ENCODE measurements around the gene PHEX. TPM values are rescaled to one million over a fixed set of nuclear protein-coding genes. Genes with fewer than 3 reads are reported as not detected.

The PHEX gene
- total RNA-seq, 1 donor from 2014 or later, result 0.48 TPM

- peaks cover 9% of the 10 kb centered on the region for H3K9me3 Mint-ChIP-seq (ENCODE audit: low read depth)
- H3K36me3 Mint-ChIP-seq (ENCODE audit: insufficient read depth), result peaks cover 27% of the 10 kb centered on the region
- no peak overlapping the region for H3K4me3 Mint-ChIP-seq (ENCODE audit: low read depth)
- TF ChIP-seq CTCF (IDR thresholded peaks at IDR 0.05; ENCODE audit: unreplicated experiment), result no peak
- H3K27me3 Mint-ChIP-seq, result no peaks in the 10 kb centered on the region
- no peaks in the 10 kb centered on the region for H3K4me1 Mint-ChIP-seq (ENCODE audit: low read depth)
- DNase-seq (ENCODE audit: low spot score, unreplicated experiment), result no peak
- H3K27ac Mint-ChIP-seq, result peak overlapping the region; percentile 42
Measured at GRCh38 chrX:22012051-22012450, 20.1 kb upstream of the PHEX start.

GRCh38 chrX:22012931-22013330, 19.2 kb upstream of the PHEX start:
- TF ChIP-seq CTCF (IDR thresholded peaks at IDR 0.05; ENCODE audit: unreplicated experiment), result no peak
- H3K4me1 Mint-ChIP-seq (ENCODE audit: low read depth), result no peaks in the 10 kb centered on the region
- H3K36me3 Mint-ChIP-seq (ENCODE audit: insufficient read depth), result peaks cover 20% of the 10 kb centered on the region
- no peaks in the 10 kb centered on the region for H3K27me3 Mint-ChIP-seq
- H3K4me3 Mint-ChIP-seq (ENCODE audit: low read depth), result no peak overlapping the region
- peaks cover 9% of the 10 kb centered on the region for H3K9me3 Mint-ChIP-seq (ENCODE audit: low read depth)
- H3K27ac Mint-ChIP-seq, result peak overlapping the region; percentile 39
- DNase-seq (ENCODE audit: low spot score, unreplicated experiment), result no peak

GRCh38 chrX:22015139-22015750, 16.9 kb upstream of the PHEX start:
- no peak for TF ChIP-seq CTCF (IDR thresholded peaks at IDR 0.05; ENCODE audit: unreplicated experiment)
- H3K36me3 Mint-ChIP-seq (ENCODE audit: insufficient read depth), result peaks cover 1% of the 10 kb centered on the region
- no peak overlapping the region for H3K27ac Mint-ChIP-seq
- no peak for DNase-seq (ENCODE audit: low spot score, unreplicated experiment)
- no peak overlapping the region for H3K4me3 Mint-ChIP-seq (ENCODE audit: low read depth)
- H3K27me3 Mint-ChIP-seq, result no peaks in the 10 kb centered on the region
- peaks cover 2% of the 10 kb centered on the region for H3K9me3 Mint-ChIP-seq (ENCODE audit: low read depth)
- H3K4me1 Mint-ChIP-seq (ENCODE audit: low read depth), result no peaks in the 10 kb centered on the region

GRCh38 chrX:22021751-22022324, 10.3 kb upstream of the PHEX start:
- TF ChIP-seq CTCF (IDR thresholded peaks at IDR 0.05; ENCODE audit: unreplicated experiment), result no peak
- Mint-ChIP-seq H3K4me1 (ENCODE audit: low read depth) (peaks cover 13% of the 10 kb centered on the region), H3K9me3 (ENCODE audit: low read depth) (peaks cover 3% of the 10 kb centered on the region), H3K4me3 (ENCODE audit: low read depth) (no peak overlapping the region), H3K36me3 (ENCODE audit: insufficient read depth) (no peaks in the 10 kb centered on the region), H3K27me3 (no peaks in the 10 kb centered on the region), H3K27ac (no peak overlapping the region)
- DNase-seq (ENCODE audit: low spot score, unreplicated experiment), result no peak

GRCh38 chrX:22024577-22024976, 7.5 kb upstream of the PHEX start:
- no peak overlapping the region for H3K27ac Mint-ChIP-seq
- no peaks in the 10 kb centered on the region for H3K27me3 Mint-ChIP-seq
- peaks cover 13% of the 10 kb centered on the region for H3K4me1 Mint-ChIP-seq (ENCODE audit: low read depth)
- no peak overlapping the region for H3K4me3 Mint-ChIP-seq (ENCODE audit: low read depth)
- no peak for DNase-seq (ENCODE audit: low spot score, unreplicated experiment)
- peaks cover 3% of the 10 kb centered on the region for H3K9me3 Mint-ChIP-seq (ENCODE audit: low read depth)
- no peak for TF ChIP-seq CTCF (IDR thresholded peaks at IDR 0.05; ENCODE audit: unreplicated experiment)
- H3K36me3 Mint-ChIP-seq (ENCODE audit: insufficient read depth), result no peaks in the 10 kb centered on the region
